ENCODE measurements around the gene RBM39. TPM values are rescaled to one million over a fixed set of nuclear protein-coding genes. Genes with fewer than 3 reads are reported as not detected.

Gene RBM39
- total and polyA plus RNA-seq, 9 of the 15 experiments (the other 6 are each of a cell fraction or from before 2014, with no cell fraction given), result 143 to 319 (median 228) TPM

- TF ChIP-seq ZBTB40 (IDR thresholded peaks at IDR 0.05) (peak; percentile 49; the same call in 1 of the 2 replicates), ZBTB40 (CRISPR knock-in tag; IDR thresholded peaks at IDR 0.05) (no peak; the same call in 1 of the 2 replicates), E2F5 (CRISPR knock-in tag; IDR thresholded peaks at IDR 0.05) (0 out of 2 replicates have a peak, but pooled peaks have one; percentile 59)
Measured at GRCh38 chr20:35771367-35771688, 29.3 kb upstream of the RBM39 start (continued).
